GM23338 (cell line): Measurements from ENCODE around the gene PNLIPRP2. TPM values are rescaled to one million over a fixed set of nuclear protein-coding genes. Genes with fewer than 3 reads are reported as not detected.

ENCODE experiments used
- ATAC-seq: fragments of 200-7000 bp; cut with Tn5 transposase; 3 replicates; pipeline ENCODE4 v1.9.1; 2020
- DNase-seq: peaks from one replicate; pipeline ENCODE4 v3.0.0-alpha.2; 2015; ENCODE audit warnings: low spot score
- H2AFZ ChIP-seq: fragments of 200-600 bp; sonication (generic); 2 replicates; pipeline ENCODE4 v1.8.0; 2016; ENCODE audit warnings: antibody characterized with exemption, mild to moderate bottlenecking, moderate library complexity
- H3F3A ChIP-seq: fragments of 200-600 bp; sonication (generic); replicated peaks from 2 replicates; pipeline ENCODE4 v1.8.0; 2017; ENCODE audit warnings: antibody characterized with exemption, mixed run types, low read depth
- H3K27ac ChIP-seq: fragments of 200-600 bp; sonication (generic); 2 replicates; pipeline ENCODE4 v1.6.1; 2016; ENCODE audit warnings: low read depth
- H3K27me3 ChIP-seq: fragments of 200-600 bp; sonication (generic); 2 replicates; pipeline ENCODE4 v1.8.0; 2016; ENCODE audit warnings: mild to moderate bottlenecking, mixed run types, moderate library complexity; ENCODE audit not compliant: insufficient read depth
- H3K36me3 ChIP-seq: fragments of 200-600 bp; sonication (generic); 2 replicates; pipeline ENCODE4 v1.8.0; 2016; ENCODE audit warnings: mild to moderate bottlenecking; ENCODE audit not compliant: insufficient read depth
- H3K4me1 ChIP-seq: fragments of 200-600 bp; sonication (generic); 2 replicates; pipeline ENCODE4 v1.8.0; 2016; ENCODE audit warnings: mild to moderate bottlenecking, moderate library complexity; ENCODE audit not compliant: insufficient read depth
- H3K4me2 ChIP-seq: fragments of 200-600 bp; sonication (generic); 2 replicates; pipeline ENCODE4 v1.7.1; 2017; ENCODE audit warnings: mixed run types
- H3K4me3 ChIP-seq: fragments of 200-600 bp; sonication (generic); 2 replicates; pipeline ENCODE4 v1.6.1; 2016; ENCODE audit warnings: mixed run types
- H3K79me2 ChIP-seq: fragments of 200-600 bp; sonication (generic); replicated peaks from 2 replicates; pipeline ENCODE4 v1.8.0; 2017; ENCODE audit warnings: mild to moderate bottlenecking; ENCODE audit not compliant: insufficient read depth
- H3K9me2 ChIP-seq: fragments of 200-600 bp; sonication (generic); 2 replicates; pipeline ENCODE4 v1.8.0; 2017; ENCODE audit not compliant: insufficient read depth
- H4K20me1 ChIP-seq: fragments of 200-600 bp; sonication (generic); replicated peaks from 2 replicates; pipeline ENCODE4 v1.8.0; 2017; ENCODE audit warnings: mild to moderate bottlenecking; ENCODE audit not compliant: insufficient read depth
- H3K27ac Mint-ChIP-seq: 2 replicates; pipeline ENCODE4 v1.8.0; 2020; ENCODE audit warnings: inconsistent platforms, mild to moderate bottlenecking, moderate library complexity, mixed read lengths
- H3K27me3 Mint-ChIP-seq: 3 replicates; pipeline ENCODE4 v1.8.0; 2022; ENCODE audit warnings: low read depth, mild to moderate bottlenecking, moderate library complexity, mixed read lengths, inconsistent platforms; ENCODE audit not compliant: insufficient read depth, poor library complexity
- H3K36me3 Mint-ChIP-seq: 3 replicates; pipeline ENCODE4 v1.8.0; 2021; ENCODE audit warnings: low read depth, mild to moderate bottlenecking, inconsistent platforms, moderate library complexity, mixed read lengths
- H3K4me1 Mint-ChIP-seq: 3 replicates; pipeline ENCODE4 v1.8.0; 2020; ENCODE audit warnings: mild to moderate bottlenecking, inconsistent platforms, mixed read lengths
- H3K4me3 Mint-ChIP-seq: 3 replicates; pipeline ENCODE4 v1.8.0; 2021; ENCODE audit warnings: moderate library complexity, mild to moderate bottlenecking, inconsistent platforms, mixed read lengths
- H3K9me3 Mint-ChIP-seq: 3 replicates; pipeline ENCODE4 v1.8.0; 2020; ENCODE audit warnings: moderate library complexity, mild to moderate bottlenecking, inconsistent platforms, mixed read lengths
- CREB1 ChIP-seq: fragments of 250-450 bp; sonication (Bioruptor Pico); IDR thresholded peaks from 2 replicates; pipeline ENCODE4 v1.5.0; 2020; ENCODE audit warnings: low read depth, mild to moderate bottlenecking, moderate library complexity
- EZH2 ChIP-seq: fragments of 200-600 bp; sonication (generic); IDR thresholded peaks from one replicate; pipeline ENCODE4 v1.8.0; 2017; ENCODE audit warnings: antibody characterized with exemption, mild to moderate bottlenecking, low read depth; ENCODE audit not compliant: unreplicated experiment
- EZH2phosphoT487 ChIP-seq: fragments of 200-600 bp; sonication (generic); IDR thresholded peaks from one replicate; pipeline ENCODE4 v1.8.1; 2018; ENCODE audit warnings: antibody characterized with exemption; ENCODE audit not compliant: unreplicated experiment
- JUNB ChIP-seq: IDR thresholded peaks from one replicate; pipeline ENCODE4 v1.6.1; 2016; ENCODE audit warnings: antibody characterized with exemption; ENCODE audit not compliant: unreplicated experiment
- NANOG ChIP-seq: IDR thresholded peaks from 2 replicates; pipeline ENCODE4 v1.6.1; 2016; ENCODE audit warnings: antibody characterized with exemption, borderline replicate concordance
- POLR2AphosphoS5 ChIP-seq: IDR thresholded peaks from 2 replicates; pipeline ENCODE4 v1.6.1; 2016; ENCODE audit warnings: antibody characterized with exemption, low read depth
- STAT1 ChIP-seq: IDR thresholded peaks from one replicate; pipeline ENCODE4 v1.6.1; 2016; ENCODE audit warnings: antibody characterized with exemption; ENCODE audit not compliant: unreplicated experiment
- ZNF114 ChIP-seq: fragments of 250-450 bp; sonication (Bioruptor Pico); IDR thresholded peaks from 2 replicates; pipeline ENCODE4 v1.5.0; 2020; ENCODE audit warnings: mild to moderate bottlenecking, moderate library complexity
- ZNF331 ChIP-seq: fragments of 250-450 bp; sonication (Bioruptor Pico); IDR thresholded peaks from 2 replicates; pipeline ENCODE4 v1.5.0; 2020; ENCODE audit warnings: low read depth, mild to moderate bottlenecking, moderate library complexity
- polyA plus RNA-seq: library from polyadenylated mRNA; unstranded; fragments of >200 nt; fragmentation: Nextera tagmentation; extraction: Ambion mirVana; gene quantifications from 2 replicates; pipeline ENCODE4 v1.2.1, GENCODE V29; 2016
- total RNA-seq: library from RNA; depleted of rRNA; stranded (reverse); fragments of >200 nt; shearing (Covaris generic); gene quantifications from 2 replicates; pipeline ENCODE4 v1.2.3, GENCODE V29; 2014
- TF ChIP-seq, protein P1 (sequence below): IDR thresholded peaks from one replicate; pipeline ENCODE4 v1.6.1; 2018; ENCODE audit warnings: antibody characterized with exemption; ENCODE audit not compliant: unreplicated experiment
- TF ChIP-seq, protein P2 (sequence below): IDR thresholded peaks from 2 replicates; pipeline ENCODE4 v1.6.1; 2016; ENCODE audit warnings: antibody characterized with exemption
- TF ChIP-seq, protein P3 (sequence below): fragments of 250-450 bp; sonication (Bioruptor Pico); IDR thresholded peaks from 2 replicates; pipeline ENCODE4 v1.5.0; 2020; ENCODE audit warnings: mild to moderate bottlenecking, moderate library complexity
- TF ChIP-seq, protein P4 (sequence below), 2 experiments: fragments of 200-600 bp in 1 of 2; sonication (generic) in 1 of 2; conservative IDR thresholded peaks; 2 replicates each; pipeline versions ENCODE4 v1.5.1 to v1.6.1; 2016 to 2017; ENCODE audit warnings: antibody characterized with exemption in 2 of 2, low read depth in 2 of 2, mild to moderate bottlenecking in 2 of 2, moderate library complexity in 1 of 2

Gene PNLIPRP2
- total and polyA plus RNA-seq, 2 experiments from 2014 or later, result 0.24 TPM; not detected in 1

DNA sequence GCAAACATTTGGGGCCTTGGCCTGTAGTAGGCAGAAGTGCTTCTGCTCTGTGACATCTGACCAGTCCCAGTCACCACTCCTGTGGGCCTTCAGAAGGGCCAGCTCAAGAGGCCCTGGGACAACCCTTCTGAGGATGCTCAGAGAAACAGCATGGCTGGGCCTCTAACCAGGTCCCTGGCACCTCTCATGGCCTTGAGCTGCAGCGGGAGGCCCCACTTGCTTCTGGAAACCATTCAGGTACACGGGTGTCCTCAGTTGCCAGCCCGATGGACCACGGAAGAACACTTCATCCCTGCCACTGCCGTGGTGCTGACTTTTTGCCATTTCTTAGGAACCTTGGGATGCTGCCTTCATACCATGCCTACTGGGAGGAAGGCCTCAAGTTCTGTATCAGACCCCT, 64.0 kb downstream of the PNLIPRP2 start:
- Histone ChIP-seq H3K9me2 (no peaks in the 10 kb centered on the region), H3K4me3 (no peak overlapping the region), H3K27me3 (no peaks in the 10 kb centered on the region), H3K4me2 (no peak overlapping the region), H4K20me1 (no peaks in the 10 kb centered on the region), H3K36me3 (no peaks in the 10 kb centered on the region), H2AFZ (no peak overlapping the region), H3K79me2 (no peaks in the 10 kb centered on the region), H3F3A (no peaks in the 10 kb centered on the region), H3K4me1 (no peaks in the 10 kb centered on the region), H3K27ac (no peak overlapping the region)
- no peak overlapping the region for H3K27ac Mint-ChIP-seq
- H3K36me3 Mint-ChIP-seq, result peaks cover 4% of the 10 kb centered on the region; the same call in 2 of the 3 replicates
- peaks cover 1% of the 10 kb centered on the region for H3K27me3 Mint-ChIP-seq
- no peak for TF ChIP-seq STAT1
- no peak for TF ChIP-seq CREB1 (CRISPR knock-in tag)
- TF ChIP-seq EZH2phosphoT487, result no peak
- TF ChIP-seq, protein P1, sequence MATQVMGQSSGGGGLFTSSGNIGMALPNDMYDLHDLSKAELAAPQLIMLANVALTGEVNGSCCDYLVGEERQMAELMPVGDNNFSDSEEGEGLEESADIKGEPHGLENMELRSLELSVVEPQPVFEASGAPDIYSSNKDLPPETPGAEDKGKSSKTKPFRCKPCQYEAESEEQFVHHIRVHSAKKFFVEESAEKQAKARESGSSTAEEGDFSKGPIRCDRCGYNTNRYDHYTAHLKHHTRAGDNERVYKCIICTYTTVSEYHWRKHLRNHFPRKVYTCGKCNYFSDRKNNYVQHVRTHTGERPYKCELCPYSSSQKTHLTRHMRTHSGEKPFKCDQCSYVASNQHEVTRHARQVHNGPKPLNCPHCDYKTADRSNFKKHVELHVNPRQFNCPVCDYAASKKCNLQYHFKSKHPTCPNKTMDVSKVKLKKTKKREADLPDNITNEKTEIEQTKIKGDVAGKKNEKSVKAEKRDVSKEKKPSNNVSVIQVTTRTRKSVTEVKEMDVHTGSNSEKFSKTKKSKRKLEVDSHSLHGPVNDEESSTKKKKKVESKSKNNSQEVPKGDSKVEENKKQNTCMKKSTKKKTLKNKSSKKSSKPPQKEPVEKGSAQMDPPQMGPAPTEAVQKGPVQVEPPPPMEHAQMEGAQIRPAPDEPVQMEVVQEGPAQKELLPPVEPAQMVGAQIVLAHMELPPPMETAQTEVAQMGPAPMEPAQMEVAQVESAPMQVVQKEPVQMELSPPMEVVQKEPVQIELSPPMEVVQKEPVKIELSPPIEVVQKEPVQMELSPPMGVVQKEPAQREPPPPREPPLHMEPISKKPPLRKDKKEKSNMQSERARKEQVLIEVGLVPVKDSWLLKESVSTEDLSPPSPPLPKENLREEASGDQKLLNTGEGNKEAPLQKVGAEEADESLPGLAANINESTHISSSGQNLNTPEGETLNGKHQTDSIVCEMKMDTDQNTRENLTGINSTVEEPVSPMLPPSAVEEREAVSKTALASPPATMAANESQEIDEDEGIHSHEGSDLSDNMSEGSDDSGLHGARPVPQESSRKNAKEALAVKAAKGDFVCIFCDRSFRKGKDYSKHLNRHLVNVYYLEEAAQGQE, result no peak
- no peak for TF ChIP-seq EZH2
- TF ChIP-seq, protein P2, sequence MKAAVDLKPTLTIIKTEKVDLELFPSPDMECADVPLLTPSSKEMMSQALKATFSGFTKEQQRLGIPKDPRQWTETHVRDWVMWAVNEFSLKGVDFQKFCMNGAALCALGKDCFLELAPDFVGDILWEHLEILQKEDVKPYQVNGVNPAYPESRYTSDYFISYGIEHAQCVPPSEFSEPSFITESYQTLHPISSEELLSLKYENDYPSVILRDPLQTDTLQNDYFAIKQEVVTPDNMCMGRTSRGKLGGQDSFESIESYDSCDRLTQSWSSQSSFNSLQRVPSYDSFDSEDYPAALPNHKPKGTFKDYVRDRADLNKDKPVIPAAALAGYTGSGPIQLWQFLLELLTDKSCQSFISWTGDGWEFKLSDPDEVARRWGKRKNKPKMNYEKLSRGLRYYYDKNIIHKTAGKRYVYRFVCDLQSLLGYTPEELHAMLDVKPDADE, result no peak
- no peak for TF ChIP-seq JUNB
- TF ChIP-seq, protein P3, sequence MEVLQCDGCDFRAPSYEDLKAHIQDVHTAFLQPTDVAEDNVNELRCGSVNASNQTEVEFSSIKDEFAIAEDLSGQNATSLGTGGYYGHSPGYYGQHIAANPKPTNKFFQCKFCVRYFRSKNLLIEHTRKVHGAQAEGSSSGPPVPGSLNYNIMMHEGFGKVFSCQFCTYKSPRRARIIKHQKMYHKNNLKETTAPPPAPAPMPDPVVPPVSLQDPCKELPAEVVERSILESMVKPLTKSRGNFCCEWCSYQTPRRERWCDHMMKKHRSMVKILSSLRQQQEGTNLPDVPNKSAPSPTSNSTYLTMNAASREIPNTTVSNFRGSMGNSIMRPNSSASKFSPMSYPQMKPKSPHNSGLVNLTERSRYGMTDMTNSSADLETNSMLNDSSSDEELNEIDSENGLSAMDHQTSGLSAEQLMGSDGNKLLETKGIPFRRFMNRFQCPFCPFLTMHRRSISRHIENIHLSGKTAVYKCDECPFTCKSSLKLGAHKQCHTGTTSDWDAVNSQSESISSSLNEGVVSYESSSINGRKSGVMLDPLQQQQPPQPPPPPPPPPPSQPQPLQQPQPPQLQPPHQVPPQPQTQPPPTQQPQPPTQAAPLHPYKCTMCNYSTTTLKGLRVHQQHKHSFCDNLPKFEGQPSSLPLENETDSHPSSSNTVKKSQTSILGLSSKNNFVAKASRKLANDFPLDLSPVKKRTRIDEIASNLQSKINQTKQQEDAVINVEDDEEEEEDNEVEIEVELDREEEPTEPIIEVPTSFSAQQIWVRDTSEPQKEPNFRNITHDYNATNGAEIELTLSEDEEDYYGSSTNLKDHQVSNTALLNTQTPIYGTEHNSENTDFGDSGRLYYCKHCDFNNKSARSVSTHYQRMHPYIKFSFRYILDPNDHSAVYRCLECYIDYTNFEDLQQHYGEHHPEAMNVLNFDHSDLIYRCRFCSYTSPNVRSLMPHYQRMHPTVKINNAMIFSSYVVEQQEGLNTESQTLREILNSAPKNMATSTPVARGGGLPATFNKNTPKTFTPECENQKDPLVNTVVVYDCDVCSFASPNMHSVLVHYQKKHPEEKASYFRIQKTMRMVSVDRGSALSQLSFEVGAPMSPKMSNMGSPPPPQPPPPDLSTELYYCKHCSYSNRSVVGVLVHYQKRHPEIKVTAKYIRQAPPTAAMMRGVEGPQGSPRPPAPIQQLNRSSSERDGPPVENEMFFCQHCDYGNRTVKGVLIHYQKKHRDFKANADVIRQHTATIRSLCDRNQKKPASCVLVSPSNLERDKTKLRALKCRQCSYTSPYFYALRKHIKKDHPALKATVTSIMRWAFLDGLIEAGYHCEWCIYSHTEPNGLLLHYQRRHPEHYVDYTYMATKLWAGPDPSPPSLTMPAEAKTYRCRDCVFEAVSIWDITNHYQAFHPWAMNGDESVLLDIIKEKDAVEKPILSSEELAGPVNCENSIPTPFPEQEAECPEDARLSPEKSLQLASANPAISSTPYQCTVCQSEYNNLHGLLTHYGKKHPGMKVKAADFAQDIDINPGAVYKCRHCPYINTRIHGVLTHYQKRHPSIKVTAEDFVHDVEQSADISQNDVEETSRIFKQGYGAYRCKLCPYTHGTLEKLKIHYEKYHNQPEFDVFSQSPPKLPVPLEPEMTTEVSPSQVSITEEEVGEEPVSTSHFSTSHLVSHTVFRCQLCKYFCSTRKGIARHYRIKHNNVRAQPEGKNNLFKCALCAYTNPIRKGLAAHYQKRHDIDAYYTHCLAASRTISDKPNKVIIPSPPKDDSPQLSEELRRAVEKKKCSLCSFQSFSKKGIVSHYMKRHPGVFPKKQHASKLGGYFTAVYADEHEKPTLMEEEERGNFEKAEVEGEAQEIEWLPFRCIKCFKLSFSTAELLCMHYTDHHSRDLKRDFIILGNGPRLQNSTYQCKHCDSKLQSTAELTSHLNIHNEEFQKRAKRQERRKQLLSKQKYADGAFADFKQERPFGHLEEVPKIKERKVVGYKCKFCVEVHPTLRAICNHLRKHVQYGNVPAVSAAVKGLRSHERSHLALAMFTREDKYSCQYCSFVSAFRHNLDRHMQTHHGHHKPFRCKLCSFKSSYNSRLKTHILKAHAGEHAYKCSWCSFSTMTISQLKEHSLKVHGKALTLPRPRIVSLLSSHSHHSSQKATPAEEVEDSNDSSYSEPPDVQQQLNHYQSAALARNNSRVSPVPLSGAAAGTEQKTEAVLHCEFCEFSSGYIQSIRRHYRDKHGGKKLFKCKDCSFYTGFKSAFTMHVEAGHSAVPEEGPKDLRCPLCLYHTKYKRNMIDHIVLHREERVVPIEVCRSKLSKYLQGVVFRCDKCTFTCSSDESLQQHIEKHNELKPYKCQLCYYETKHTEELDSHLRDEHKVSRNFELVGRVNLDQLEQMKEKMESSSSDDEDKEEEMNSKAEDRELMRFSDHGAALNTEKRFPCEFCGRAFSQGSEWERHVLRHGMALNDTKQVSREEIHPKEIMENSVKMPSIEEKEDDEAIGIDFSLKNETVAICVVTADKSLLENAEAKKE, result no peak
- no peak for TF ChIP-seq ZNF114 (CRISPR knock-in tag)
- TF ChIP-seq POLR2AphosphoS5, result no peak
- TF ChIP-seq NANOG, result no peak
- no peak for TF ChIP-seq ZNF331 (CRISPR knock-in tag)
- TF ChIP-seq, protein P4, sequence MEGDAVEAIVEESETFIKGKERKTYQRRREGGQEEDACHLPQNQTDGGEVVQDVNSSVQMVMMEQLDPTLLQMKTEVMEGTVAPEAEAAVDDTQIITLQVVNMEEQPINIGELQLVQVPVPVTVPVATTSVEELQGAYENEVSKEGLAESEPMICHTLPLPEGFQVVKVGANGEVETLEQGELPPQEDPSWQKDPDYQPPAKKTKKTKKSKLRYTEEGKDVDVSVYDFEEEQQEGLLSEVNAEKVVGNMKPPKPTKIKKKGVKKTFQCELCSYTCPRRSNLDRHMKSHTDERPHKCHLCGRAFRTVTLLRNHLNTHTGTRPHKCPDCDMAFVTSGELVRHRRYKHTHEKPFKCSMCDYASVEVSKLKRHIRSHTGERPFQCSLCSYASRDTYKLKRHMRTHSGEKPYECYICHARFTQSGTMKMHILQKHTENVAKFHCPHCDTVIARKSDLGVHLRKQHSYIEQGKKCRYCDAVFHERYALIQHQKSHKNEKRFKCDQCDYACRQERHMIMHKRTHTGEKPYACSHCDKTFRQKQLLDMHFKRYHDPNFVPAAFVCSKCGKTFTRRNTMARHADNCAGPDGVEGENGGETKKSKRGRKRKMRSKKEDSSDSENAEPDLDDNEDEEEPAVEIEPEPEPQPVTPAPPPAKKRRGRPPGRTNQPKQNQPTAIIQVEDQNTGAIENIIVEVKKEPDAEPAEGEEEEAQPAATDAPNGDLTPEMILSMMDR (conservative IDR thresholded peaks at IDR 0.05; ENCODE audit: low read depth in 2 of 2), result no peak
- ATAC-seq, result no peak
- no peak overlapping the region for H3K4me3 Mint-ChIP-seq
- peaks cover 20% of the 10 kb centered on the region for H3K4me1 Mint-ChIP-seq
- peaks cover 6% of the 10 kb centered on the region; the same call in 1 of the 3 replicates for H3K9me3 Mint-ChIP-seq
- no peak for DNase-seq
